SH-SY5Y (cell line): Measurements from ENCODE around the gene NFATC2.

Experiments
- GATA2 ChIP-seq: IDR thresholded peaks from 2 replicates; pipeline ENCODE4 v1.6.1; 2011; ENCODE audit warnings: mild to moderate bottlenecking, low read depth, low read length
- GATA3 ChIP-seq: IDR thresholded peaks from 2 replicates; pipeline ENCODE4 v1.6.1; 2011; ENCODE audit warnings: low read depth, mild to moderate bottlenecking, low read length, moderate library complexity

The NFATC2 gene

DNA sequence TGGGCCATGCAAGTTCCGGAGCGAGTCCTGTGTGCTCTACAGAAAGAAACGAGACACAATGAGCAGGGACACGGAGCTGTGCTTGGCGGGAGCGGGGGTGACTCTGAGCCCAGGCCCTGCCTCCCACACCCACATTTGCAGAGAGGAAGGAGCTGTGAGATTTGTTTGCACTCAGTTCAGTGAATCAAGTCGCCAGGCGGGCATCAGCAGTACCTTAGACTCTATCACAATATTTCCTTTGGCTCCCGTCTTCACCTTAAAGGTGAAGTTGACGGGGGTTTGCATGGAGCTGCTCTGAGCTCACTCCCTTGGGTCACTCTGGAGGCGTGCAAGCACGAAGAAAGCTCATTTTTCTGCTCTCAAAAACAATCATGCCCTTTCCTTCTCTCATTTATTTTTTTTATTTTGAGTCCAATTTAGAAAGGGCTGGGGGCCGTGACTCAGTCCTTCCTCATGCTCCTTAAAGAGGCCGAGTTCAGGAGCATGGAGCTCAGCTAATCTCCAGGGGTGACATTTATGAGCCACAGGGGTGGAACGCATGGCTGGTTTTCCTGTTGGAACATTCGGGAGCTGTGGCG lies 188.2 kb downstream of the NFATC2 start:
- TF ChIP-seq GATA2 (no peak), GATA3 (no peak)

DNA sequence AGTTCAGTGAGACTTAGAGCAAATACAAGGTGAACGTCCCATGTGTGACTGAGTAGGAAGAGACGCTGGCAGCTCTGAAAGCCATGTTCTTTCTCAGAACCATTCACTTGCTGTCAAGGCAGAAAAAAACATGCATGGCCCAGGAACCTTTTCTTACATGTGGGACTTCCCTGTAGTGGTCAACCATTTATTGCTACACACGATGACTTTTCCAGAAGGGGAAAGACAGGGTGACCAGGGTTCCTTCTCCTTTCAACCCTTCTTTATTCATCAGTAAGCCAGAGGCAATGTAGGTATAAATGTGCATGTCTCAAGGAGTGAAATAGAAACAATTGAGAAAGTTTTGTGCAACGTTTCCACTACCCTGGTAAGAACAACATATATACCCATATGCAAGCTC lies 189.0 kb downstream of the NFATC2 start:
- no peak for TF ChIP-seq GATA2
- no peak for TF ChIP-seq GATA3

DNA sequence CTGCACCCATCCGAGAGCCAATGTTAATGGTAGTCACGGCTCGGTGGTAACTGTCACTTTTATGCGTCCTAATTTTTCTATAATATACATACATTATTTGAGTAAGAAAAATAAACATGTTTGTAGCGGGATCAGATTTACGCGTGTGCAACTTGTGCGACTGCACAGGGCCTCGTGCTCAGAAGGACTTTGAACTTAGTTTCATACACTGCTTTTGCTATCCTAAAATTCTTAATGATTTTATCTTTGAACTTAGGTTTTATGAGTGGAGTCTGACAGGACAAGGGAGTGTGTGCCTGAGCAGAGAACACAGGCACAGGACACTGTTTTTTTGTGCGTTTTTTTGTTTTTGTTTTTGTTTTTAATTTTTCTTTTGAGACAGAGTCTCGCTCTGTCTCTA lies 189.7 kb downstream of the NFATC2 start:
- TF ChIP-seq GATA2 (no peak), GATA3 (no peak)

DNA sequence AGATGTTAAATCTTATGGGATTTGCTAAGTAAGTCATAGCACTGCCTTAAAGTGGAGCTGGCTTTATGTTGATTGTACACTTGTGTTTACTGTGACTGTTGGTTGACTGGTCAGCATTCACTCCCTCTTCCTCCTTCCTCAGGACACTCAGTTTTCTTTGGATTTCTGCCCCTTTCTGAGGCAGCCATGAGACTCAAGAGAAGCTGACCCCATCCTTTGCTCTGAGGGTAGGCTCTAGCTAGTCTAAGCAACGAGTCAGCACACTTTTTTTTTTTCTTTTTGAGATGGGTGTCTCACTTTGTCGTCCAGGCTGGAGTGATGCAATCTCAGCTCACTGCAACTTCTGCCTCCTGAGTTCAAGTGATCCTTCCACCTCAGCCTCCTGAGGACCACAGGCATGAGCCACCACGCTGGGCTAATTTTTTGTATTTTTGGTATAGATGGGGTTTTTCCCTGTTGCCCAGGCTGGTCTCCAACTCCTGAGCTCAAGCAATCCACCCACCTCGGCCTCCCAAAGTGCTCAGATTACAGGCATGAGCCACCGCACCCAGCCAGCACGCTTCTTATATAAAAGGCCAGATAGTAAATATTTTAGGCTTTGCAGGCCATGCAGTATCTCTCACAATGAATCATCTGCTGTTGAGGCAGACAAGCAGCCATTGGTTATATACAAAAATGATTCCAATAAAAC lies 191.4 kb downstream of the NFATC2 start:
- TF ChIP-seq GATA3 (no peak), GATA2 (no peak)

DNA sequence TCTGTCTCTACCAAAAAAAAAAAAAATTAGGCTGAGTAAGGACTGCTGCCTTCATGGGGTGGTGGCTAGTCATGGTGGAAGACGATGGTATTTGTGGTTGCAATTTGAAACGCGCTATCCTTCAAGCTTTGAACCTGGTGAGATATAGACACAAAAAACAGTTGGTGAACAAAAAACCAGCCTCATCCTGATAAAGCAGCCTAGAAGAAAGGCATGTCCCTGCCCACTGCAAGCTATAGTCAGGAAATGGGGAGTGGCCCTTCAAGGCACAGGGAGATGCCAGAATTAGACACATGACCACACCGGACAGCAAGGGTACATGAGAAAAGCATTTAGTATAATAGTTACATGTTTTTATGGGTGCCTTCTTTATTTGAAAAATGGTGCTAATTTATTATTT lies 193.6 kb downstream of the NFATC2 start:
- TF ChIP-seq GATA3 (no peak), GATA2 (no peak)

DNA sequence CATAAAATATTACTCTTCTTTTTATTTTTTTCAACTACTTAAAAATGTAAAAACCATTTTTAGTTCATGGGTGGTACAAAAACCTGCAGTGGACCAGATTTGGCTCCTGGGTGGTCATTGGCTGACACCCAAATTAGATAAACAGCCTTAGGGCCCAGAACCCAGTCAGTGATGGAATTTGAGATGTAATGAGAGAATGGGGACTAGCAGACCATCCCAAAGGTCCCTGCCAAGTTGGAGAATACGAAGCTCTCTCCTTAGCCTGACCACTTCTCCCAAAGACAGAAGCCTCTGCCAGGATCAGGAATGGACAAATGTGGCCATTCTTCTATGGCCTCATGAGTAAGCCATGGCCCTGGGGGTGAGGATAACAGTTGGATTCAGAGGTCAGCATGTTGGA lies 194.7 kb downstream of the NFATC2 start:
- TF ChIP-seq GATA2: no peak

DNA sequence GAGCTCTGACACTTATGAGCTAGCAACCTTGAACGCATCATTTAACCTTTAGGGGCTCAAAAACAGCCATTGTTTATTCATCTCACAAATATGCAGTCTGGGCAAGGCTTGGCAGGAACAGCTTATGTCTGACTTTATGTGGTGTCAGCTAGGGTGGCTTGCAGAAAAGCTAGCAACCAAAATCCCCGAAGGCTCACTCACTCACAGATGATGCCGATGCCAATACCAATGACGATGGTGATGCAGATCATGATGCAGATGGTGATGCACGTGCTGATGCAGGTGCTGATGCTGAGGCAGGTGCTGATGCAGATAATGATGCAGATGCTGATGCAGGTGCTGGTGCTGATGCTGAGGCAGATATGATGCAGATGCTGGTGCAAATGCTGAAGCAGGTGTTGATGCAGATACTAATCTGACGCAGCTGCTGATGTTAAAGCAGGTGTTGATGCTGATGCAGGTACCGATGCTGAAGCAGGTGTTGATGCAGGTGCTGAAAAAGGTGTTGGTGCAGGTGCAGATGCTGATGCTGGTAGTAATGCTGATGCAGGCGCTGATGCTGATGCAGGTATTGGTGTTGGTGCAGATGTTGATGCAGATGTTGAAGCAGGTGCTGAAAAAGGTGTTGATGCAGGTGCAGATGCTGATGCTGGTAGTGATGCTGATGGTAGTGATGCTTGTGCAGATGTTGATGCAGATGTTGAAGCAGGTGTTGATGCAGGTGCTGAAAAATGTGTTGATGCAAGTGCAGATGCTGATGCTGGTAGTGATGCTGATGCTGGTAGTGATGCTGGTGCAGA lies 195.6 kb downstream of the NFATC2 start:
- TF ChIP-seq GATA3 (no peak), GATA2 (0 out of 2 replicates have a peak, but pooled peaks have one; percentile 28)

DNA sequence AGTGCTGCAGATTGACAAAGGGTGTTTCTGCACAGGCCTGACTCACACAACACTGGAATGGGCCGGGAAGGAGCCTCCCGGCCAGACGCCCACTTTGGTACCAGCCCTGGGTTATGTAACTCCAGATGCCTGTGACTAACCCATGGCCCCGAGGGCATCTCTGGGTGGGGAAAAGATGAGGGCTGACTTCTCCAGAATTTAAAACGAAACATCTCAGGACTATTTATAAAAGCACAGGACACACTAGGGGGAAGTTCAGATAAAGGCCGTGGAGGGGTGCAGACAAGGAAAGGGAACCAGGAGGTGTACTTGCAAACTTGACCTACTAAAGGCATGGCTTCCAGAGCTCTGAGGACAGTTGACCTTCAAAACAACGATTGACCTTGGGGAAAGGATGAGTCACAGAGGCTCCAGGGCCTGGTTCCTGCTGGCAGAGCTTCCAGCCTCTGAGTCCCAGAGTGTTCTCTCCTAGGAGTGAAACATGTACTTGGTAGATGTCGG lies 196.9 kb downstream of the NFATC2 start:
- TF ChIP-seq GATA3: no peak
- TF ChIP-seq GATA2: no peak

DNA sequence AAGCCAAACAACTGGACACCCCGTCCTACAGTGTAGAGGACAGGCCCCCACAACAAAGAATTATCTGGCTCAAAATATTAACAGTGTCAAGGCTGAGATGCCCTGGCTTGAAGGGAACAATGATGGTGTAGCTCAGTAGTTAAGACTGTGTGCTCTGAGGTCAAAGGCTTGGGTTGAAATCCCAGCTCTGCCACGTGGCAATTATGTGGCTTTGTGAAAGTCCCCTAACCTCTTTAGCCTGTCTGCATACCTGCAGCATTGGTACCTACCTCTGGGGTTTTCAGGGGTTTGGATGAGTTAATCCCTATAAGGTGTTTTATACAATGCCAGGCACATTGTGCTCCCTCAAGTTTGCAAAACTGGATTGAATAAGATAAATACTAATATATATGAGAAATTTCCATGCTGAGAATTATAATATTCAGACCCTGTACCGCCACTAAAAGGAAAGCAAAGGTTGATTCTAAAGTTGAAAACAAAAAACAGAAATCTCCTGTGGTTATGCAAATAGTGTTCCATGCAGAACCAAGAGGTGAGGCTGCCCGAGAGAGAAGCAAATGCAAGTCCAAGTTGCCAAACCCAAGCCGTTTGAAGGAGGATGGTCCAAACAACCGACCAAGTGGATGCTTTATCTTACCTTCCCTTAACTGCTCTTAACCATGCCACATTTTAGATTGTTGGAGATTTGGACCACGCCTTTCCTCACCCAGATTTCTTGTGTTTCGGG lies 199.8 kb downstream of the NFATC2 start:
- TF ChIP-seq GATA3: no peak
- TF ChIP-seq GATA2: no peak

DNA sequence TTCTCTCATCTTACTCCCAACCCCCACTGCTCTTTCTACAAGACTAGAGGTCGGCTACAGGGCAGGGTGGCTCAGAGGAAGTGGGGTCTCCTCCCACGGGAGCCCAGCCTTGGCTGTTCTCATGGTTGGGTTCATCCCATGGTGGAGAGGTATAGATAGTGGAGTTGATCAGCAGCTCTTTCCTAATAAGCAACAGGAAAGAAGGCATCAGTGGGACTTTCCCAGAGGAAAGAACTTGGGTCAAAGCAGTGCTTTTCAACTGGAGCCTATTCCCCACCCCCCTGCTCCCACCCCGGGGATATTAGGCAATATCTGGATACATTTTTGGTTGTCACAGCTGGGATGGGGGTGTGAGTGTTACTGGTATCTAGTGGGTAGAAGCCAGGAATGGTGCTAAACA lies 200.9 kb downstream of the NFATC2 start:
- no peak for TF ChIP-seq GATA2
- TF ChIP-seq GATA3: no peak

DNA sequence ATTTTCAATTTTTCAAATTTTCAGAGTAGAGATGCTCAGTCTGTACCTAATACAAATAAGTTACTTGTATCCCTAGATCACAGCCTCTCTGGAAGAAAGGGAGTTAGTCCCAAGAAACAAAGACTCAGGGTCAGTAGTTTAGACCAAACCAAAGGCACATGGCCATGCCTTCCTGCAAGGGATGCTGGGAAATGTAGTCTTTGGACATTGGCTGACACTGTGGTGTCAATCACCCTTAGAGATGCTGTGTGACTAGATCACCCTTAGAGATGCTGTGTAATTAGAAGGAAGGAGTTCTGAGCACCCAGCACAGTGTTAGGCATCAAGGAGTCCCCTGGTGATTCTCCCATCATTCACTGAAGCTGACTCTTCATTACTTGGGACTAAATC lies 202.1 kb downstream of the NFATC2 start:
- TF ChIP-seq GATA2 (no peak), GATA3 (no peak)

DNA sequence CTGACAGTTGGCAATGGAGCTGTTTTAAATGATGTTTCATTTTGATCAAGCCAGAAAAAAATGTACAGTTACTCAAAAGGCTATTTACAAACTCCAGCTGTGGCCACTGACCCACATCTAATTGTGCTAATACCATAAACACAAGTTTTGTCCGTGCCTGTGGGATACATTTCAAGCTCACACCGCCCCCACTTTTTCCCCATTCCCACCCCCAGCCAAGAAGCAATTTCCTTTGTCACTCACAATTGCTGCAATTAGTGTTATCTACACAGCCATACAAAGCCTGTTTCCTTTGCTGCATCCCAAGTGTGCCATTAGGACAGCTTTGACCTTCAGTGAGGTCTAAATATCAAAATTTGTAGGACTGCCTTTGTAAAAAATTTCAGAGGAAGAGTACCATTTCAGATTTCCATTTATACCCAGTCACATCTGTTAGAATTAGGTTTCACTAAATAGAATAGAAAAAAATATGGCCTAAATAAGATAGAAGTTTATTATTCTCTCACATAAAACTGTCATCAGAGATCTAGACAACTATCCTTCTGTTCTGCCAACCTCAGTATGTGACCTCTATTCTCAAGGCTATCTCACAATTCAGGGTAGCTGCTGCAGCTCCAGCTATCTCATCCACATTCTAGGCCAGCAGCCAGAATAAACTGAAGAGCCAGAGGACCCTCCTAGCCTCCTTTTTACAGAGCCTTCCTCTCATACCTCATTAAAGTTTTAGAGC lies 202.6 kb downstream of the NFATC2 start:
- TF ChIP-seq GATA2 (no peak), GATA3 (no peak)

DNA sequence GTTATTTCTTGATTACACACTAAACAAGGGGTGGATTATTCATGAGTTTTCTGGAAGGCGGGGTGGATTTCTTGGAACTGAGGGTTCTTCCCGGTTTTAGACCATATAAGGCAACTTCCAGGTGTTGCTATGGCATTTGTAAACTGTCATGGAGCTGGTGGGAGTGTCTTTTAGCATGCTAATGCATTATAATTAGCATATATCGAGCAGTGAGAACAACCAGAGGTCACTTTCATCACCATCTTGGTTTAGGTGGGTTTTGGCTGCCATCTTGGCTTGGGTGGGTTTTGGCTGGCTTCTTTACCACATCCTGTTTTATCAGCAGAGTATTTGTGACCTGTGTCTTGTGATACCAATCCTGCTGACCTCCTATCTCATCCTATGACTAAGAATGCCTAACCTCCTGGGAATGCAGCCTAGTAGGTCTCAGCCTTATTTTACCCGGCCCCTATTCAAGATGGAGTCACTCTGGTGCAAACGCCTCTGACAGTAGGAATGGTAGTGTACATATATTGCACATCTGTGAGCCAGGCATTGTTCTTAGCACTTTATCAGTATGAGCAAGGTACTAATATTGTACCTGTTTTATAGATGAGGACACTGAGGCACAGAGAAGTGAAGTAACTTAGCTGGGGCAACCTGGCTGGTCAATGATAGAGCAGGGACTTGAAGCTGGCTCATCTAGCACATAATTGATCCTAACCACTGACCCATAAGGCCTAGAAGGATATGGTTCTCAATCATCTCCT lies 203.7 kb downstream of the NFATC2 start:
- TF ChIP-seq GATA3 (no peak), GATA2 (no peak)
